CD4-positive, alpha-beta T cell treated with Interleukin-21 for 1 hour (primary cell): ENCODE measurements around the gene HSD17B8.

ENCODE experiments used
- DNase-seq: peaks from one replicate; pipeline ENCODE4 v3.0.0-alpha.2; 2020

Gene HSD17B8

GRCh38 chr6:33171880-33172687 is 32.4 kb upstream of the HSD17B8 start:
- no peak for DNase-seq

DNA sequence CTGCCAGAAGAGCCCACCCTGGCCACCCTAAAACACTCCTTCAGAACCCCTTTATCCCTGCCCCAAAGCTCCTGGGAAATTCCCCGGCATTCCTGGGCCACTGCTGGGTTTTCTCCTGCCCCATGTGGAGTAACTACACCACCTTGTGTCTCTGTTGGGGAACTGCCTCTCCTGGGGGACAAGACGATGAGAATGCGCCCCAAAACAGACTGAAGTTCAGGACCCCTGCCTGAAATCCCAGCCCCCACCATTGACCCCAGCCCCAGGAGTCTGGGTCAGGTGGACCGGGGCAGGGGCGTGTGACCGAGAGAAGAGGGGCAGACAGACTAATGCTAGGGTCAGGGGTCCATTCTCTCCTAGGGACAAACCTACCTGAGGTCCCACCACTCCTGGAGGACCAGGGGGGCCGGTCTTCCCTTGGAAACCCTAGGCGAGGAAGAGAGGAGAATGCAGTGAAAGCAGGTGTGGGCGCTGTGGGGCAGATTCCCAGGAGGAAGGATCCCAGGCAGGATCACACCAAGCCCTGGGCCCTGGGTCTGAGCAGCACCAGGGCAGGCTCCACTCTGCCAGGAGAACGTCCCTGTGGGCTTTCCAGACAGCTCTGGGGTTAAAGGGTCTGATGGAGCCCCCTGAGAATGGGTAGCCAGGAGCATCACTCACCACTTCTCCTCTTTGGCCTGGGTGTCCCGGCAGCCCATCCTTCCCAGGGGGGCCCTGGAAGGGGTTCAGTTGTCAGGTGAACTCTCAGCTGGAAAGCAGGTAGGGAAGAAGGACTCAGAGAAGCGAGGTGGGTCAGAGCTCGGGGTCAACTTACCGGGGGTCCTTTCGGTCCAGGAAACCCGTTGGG is 31.5 kb upstream of the HSD17B8 start:
- DNase-seq = no peak

GRCh38 chr6:33173535-33174180 is 30.8 kb upstream of the HSD17B8 start:
- DNase-seq = no peak

DNA sequence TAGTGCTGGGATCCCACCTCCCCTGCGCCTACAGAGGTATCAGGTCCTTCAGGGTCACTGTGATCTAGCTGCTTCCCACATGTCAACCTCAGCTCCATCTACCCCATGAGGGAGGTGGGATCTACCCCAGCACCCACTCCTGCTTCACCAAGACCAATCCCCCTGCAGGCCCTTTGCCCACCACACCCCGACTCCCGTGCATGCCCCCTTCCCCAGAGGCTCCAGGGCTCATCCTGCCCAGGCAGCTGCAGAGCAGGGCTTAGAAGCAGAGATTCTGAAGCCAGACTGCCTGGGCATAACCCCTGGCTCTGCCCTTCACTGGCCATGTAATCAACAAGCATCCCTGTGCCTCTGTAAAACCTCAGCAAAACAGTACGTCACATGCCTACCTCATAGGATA is 29.7 kb upstream of the HSD17B8 start:
- no peak for DNase-seq

GRCh38 chr6:33175436-33176069 is 28.9 kb upstream of the HSD17B8 start:
- DNase-seq = no peak

DNA sequence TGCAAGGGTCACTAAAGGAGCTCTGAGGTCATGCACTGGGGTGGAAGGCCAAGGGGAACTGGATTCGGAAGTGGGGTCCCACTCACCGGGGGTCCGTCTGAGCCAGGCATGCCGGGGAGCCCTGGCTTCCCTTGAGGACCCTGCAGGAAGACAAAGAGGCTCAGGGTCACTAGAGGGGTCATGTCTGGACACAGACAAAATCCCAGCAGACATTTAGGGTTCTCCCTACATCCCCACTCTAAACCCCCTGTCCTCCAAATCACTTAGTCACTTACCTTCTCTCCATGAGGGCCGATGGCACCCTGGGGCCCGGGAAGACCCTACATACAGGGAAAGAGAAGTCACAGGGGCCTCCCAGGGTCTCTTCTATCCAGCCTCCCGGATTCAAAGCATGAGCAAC is 27.5 kb upstream of the HSD17B8 start:
- DNase-seq = no peak

GRCh38 chr6:33177552-33178446 is 26.7 kb upstream of the HSD17B8 start:
- DNase-seq = no peak

GRCh38 chr6:33178755-33179475 is 25.5 kb upstream of the HSD17B8 start:
- no peak for DNase-seq

- no peak for DNase-seq
Measured at GRCh38 chr6:33181141-33181540, 23.3 kb upstream of the HSD17B8 start.

GRCh38 chr6:33183071-33183683 is 21.3 kb upstream of the HSD17B8 start:
- DNase-seq = peak; percentile 26

- DNase-seq = no peak
Measured at GRCh38 chr6:33185190-33185589, 19.3 kb upstream of the HSD17B8 start.

DNA sequence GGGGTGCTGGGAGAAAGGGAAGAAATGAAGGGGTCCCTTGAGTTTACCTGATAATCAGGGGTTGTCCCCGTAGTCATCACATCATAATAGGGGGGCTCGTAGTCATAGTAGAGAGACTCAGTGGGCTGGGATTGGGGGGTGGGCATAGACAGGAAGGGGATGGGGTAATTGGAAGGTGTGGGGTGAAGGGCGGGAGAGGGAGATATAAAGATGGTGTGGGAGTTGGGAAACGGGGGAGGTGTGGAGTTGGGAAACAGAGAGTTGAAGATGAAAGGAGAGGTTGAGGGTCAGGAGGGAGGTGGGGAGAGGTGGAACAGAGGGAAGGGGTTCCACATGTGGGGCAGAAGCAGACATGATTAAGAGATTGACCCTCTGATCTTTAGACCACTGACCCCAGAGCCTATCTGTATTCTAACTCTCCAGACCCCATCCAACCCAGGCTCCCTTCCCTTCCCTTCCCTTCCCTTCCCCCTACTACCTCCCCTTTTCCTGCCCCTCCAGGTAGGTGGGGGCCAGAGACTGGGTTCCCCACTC is 18.7 kb upstream of the HSD17B8 start:
- DNase-seq = no peak

DNA sequence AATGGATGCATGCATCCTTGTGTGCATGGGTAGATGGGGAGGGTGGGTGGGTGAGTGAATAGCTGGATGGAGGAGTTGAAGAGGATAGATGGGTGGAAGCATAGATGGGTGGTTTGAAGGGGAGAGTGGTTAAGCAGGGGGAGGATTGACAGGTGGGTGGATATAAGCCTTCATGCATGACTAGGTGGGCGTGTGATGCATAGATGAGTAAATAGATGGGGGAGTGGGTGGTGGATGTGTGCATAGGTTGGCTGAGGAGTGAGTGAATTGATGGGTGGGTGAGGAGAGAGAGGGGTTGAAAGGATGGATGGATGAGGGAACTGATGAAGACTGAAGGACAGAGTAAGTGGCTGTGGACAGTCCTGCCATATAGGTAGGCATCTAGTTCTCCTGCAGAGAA is 16.6 kb upstream of the HSD17B8 start:
- DNase-seq = no peak

DNA sequence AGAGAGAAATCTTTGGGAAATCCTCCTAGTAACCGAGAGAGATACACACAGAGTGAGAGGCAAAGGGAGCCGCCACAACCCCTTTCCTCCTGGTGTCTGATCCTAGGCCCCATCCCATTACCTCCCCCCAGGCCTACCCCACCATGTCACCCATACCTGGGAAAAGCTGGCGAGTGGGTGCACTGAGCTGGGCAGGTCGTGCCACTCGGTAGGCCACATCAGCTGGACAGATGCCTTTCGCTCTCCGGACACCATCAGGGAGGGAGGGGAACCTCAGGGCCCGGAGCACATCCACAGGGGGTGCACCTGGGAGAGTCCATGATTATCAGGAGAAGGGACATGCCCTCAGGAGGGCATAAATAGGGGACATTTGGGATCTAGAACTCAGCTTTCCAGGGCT is 15.3 kb upstream of the HSD17B8 start:
- no peak for DNase-seq

DNA sequence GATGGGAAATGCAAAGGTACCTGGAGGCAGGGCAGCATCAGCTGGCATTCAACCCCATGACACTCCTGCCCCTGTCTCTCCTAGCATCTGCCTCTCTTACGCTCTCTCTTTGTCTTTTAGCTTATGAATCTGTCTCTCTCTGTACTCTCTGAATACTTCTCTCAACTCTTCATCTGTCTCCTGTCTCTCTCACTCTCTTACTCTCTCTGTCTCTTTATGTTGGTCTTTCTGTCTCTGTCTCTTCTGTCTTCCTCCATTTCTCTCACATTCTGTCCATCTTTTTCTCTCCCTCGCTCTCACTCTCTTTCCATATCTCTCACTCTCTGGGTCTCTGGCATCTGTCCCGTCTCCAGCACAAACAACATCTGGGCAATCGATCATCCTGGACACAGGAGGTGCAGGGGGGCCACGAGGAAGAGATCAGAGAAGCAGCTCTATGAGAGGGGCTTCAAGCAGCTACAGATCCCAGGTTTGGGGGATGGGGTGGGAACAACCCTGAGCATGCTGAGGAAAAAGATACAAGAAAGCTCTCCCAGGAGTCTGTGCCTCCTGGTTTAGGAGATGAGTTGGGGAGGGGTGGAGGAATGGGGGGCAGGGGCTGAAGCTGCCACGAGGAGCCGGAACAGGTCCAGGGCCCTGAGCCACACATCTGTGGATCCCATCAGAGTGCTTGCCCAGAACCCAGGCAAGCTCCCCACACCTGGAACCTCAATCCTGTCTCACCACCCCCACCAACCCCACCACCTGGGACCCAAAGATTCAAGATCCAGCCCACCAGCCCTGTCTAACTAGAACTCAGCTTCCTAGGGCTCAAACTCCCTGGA is 14.6 kb upstream of the HSD17B8 start:
- no peak for DNase-seq

GRCh38 chr6:33190504-33191107 is 13.8 kb upstream of the HSD17B8 start:
- DNase-seq = no peak

GRCh38 chr6:33191383-33192104 is 12.9 kb upstream of the HSD17B8 start:
- no peak for DNase-seq

DNA sequence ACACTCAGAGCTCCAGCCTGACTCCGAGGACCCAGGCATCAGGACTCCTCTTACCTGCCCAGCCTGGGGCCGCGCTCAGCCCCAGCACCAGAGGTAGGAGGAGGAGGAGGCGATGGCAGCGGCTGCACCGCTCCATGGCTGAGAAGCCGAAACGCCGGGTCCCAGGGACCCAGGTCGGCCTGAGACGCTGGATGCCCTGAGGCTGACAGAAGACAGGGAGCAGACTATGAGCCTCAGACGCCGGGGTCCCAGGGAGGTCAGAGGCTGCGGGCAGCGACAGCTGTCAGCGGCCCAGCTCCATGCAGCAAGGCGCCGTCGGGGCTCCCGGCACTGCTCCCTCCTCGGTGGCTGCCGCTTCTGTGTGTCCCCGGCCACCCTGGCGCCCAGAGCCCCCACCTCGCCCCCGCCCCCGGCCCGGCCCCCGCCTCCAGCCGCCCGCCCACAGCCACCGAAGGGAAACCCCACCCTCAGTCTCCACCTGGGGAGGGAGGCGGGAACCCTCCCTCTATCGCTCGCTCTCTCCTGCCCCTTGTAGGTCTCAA is 12.3 kb upstream of the HSD17B8 start, which contains the start of gene COL11A2:
TSS of gene COL11A2 (minus strand) at position 363 of the 542 bp plus-strand sequence. CDS start at position 136, 227 bp downstream.
- peak; percentile 39 for DNase-seq
